Tibial artery (tissue), 4 donors: Measurements from ENCODE around the gene KRT35.

Source experiments
- DNase-seq, 2 donors: peaks; one replicate each; pipeline ENCODE4 v3.0.0-alpha.2; 2019
- H3K27ac ChIP-seq, 2 donors: fragments of 200-600 bp; sonication (generic) in 1 of 2; 1 replicate in 1 of 2; 2 replicates in 1 of 2; pipeline ENCODE4 v1.5.1; 2018 to 2019; ENCODE audit warnings: mild to moderate bottlenecking in 1 of 2
- H3K27me3 ChIP-seq, 2 donors: fragments of 200-600 bp; sonication (generic) in 1 of 2; one replicate each; pipeline versions ENCODE4 v1.5.1 to v1.6.0; 2016 to 2019
- H3K36me3 ChIP-seq, 3 donors: fragments of 200-600 bp; sonication (generic) in 2 of 3; one replicate each; pipeline ENCODE4 v1.5.1; 2016 to 2019; ENCODE audit warnings: mild to moderate bottlenecking in 2 of 3
- H3K4me1 ChIP-seq, 4 donors: fragments of 200-600 bp; sonication (generic) in 2 of 4; 1 replicate in 3 of 4; 2 replicates in 1 of 4; pipeline ENCODE4 v1.5.1; 2016 to 2019
- H3K4me3 ChIP-seq, 2 donors: fragments of 200-600 bp; sonication (generic) in 1 of 2; 1 replicate in 1 of 2; 2 replicates in 1 of 2; pipeline ENCODE4 v1.5.1; 2018 to 2019; ENCODE audit warnings: mild to moderate bottlenecking in 2 of 2
- H3K9me3 ChIP-seq, 3 donors: fragments of 200-600 bp; sonication (generic) in 1 of 3; one replicate each; pipeline ENCODE4 v1.5.1; 2016 to 2019
- intact Hi-C: fragments of 100-400 bp; cut with DNase I; formaldehyde crosslinking; loops from one replicate; pipeline ENCODE4 v1.15.0; 2023; ENCODE audit warnings: low total_unique reads
- TF ChIP-seq, protein P1 (sequence below), 2 experiments: fragments of 200-600 bp in 1 of 2; fragments of 450-650 bp in 1 of 2; IDR thresholded peaks; one replicate each; pipeline ENCODE4 v1.5.1; 2017 to 2019; ENCODE audit warnings: antibody characterized with exemption in 2 of 2, mild to moderate bottlenecking in 1 of 2, moderate library complexity in 1 of 2

Gene KRT35

DNA sequence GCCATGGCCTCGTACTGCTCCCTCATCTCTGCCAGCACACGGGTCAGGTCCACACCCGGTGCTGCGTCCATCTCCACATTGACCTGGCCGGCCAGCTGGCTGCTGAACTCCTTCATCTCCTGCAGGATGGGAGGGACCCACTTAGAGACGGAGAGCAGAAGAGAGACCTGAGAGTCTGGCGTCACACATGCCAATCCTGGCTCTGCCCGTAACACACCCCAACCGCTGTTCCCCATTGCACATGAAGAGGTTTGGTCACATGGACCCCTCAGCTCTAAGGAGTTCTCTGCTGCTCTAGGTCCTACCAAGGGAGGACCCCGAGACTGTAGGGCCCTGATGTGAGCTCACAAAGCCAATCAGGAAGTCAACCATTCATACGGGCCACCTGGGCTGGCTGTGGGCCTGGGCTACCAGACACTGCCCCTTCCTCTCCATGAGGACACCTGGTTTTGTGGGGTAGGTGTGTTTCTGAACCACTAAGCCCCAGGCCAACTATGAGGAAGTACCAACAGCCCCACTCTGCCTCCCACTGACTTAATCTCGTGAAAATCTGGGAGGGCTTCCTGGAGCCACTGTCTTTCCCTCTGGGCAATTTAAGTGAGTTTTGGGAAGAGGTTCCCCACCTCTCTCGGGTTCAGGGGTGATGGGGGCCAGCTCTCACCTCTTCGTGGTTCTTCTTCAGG is 35.3 kb upstream of the KRT35 start:
- H3K4me3 ChIP-seq = no peak overlapping the region
- no peaks in the 10 kb centered on the region for H3K9me3 ChIP-seq
- intact Hi-C loops = no loop called here
- DNase-seq = no peak
- peaks cover 0 to 13% (median 0%) of the 10 kb centered on the region in 3 donors for H3K36me3 ChIP-seq
- H3K27me3 ChIP-seq = peaks cover 0 to 20% of the 10 kb centered on the region in 2 donors
- H3K4me1 ChIP-seq = peaks cover 0 to 7% (median 0%) of the 10 kb centered on the region in 4 donors
- TF ChIP-seq, protein P1, sequence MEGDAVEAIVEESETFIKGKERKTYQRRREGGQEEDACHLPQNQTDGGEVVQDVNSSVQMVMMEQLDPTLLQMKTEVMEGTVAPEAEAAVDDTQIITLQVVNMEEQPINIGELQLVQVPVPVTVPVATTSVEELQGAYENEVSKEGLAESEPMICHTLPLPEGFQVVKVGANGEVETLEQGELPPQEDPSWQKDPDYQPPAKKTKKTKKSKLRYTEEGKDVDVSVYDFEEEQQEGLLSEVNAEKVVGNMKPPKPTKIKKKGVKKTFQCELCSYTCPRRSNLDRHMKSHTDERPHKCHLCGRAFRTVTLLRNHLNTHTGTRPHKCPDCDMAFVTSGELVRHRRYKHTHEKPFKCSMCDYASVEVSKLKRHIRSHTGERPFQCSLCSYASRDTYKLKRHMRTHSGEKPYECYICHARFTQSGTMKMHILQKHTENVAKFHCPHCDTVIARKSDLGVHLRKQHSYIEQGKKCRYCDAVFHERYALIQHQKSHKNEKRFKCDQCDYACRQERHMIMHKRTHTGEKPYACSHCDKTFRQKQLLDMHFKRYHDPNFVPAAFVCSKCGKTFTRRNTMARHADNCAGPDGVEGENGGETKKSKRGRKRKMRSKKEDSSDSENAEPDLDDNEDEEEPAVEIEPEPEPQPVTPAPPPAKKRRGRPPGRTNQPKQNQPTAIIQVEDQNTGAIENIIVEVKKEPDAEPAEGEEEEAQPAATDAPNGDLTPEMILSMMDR (IDR thresholded peaks at IDR 0.05) = no peak
- H3K27ac ChIP-seq = no peak overlapping the region

DNA sequence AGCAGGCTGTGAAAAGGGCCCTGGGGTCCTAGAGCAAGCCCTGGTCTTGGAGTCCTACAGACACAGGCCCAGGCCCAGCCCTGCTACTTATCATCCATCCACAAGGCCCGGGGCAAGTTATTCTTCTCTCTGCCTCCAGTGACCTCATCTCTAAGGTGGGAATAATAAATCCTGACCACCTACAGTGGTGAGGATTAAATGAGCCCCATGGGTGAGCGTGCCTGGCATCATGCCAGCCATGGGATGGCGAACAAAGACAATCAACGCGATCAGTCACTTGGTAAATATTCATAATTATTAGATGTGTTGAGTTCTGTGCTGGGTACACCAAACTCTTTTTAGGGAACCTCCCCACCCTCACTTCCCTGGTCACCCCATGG is 32.2 kb upstream of the KRT35 start:
- intact Hi-C loops = no loop called here
- Histone ChIP-seq H3K9me3 (no peaks in the 10 kb centered on the region), H3K36me3 (peaks cover 0 to 13% (median 0%) of the 10 kb centered on the region in 3 donors), H3K4me3 (no peak overlapping the region), H3K27ac (no peak overlapping the region), H3K27me3 (peaks cover 0 to 5% of the 10 kb centered on the region in 2 donors), H3K4me1 (peaks cover 0 to 4% (median 0%) of the 10 kb centered on the region in 4 donors)
- TF ChIP-seq, protein P1 (IDR thresholded peaks at IDR 0.05) = no peak
- DNase-seq = no peak

DNA sequence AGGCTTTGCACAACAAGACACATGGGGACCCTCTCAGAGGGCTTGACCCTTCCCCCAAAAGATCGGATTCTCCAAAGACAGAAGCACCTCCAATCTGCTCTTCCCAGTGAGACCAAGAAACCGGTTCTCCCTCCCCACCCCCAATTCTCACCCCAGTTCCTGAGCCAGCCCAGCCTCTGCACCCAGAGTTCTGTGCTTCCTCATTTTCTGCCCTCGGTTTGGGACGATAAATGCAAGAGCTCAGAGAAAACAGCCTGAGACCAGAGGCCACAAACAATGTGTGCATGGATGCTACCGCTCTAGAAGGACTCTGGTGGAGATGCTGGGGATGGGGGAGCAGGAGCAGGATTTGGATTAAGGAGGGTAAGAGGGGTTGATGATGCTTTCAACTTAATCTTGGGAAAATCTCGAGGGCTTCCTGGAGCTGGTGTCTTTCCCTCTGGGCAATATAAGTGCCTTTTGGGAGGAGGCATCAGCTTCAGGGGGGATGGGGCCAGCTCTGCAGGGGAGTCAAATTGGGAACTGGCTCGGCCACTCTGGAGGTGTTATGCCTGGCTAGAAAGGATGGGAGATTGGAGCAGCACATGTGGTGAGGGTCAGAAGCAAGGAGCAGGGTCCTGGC is 31.7 kb upstream of the KRT35 start:
- Histone ChIP-seq H3K4me1 (peaks cover 0 to 4% (median 0%) of the 10 kb centered on the region in 4 donors), H3K36me3 (peaks cover 0 to 13% (median 0%) of the 10 kb centered on the region in 3 donors), H3K27me3 (peaks cover 0 to 2% of the 10 kb centered on the region in 2 donors), H3K27ac (no peak overlapping the region), H3K4me3 (no peak overlapping the region), H3K9me3 (no peaks in the 10 kb centered on the region)
- intact Hi-C loops = no loop called here
- TF ChIP-seq, protein P1 (IDR thresholded peaks at IDR 0.05) = no peak
- no peak for DNase-seq

DNA sequence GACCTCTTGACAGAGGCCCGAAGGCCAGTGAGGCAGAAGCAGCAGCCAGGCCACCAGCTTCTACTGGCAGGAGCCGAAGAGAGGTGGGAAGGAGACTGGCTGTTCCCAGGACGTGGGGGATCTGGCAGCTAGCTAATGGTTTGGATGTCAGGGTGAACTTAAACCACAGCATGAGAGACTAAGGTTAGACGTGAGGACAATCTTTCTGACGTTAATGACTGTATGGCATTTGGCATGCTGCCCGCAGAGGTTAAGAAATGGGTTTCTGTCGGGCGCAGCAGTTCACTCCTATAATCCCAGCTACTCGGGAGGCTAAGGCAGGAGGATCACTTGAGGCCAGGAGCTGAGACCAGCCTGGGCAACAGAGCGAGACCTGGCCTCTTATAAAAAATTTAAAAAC is 30.8 kb upstream of the KRT35 start:
- Histone ChIP-seq H3K27me3 (peaks cover 0 to 5% of the 10 kb centered on the region in 2 donors), H3K4me1 (peaks cover 0 to 4% (median 0%) of the 10 kb centered on the region in 4 donors), H3K4me3 (no peak overlapping the region), H3K27ac (no peak overlapping the region), H3K9me3 (no peaks in the 10 kb centered on the region), H3K36me3 (peaks cover 0 to 13% (median 0%) of the 10 kb centered on the region in 3 donors)
- intact Hi-C loops = no loop called here
- TF ChIP-seq, protein P1 (IDR thresholded peaks at IDR 0.05) = no peak
- DNase-seq = no peak

DNA sequence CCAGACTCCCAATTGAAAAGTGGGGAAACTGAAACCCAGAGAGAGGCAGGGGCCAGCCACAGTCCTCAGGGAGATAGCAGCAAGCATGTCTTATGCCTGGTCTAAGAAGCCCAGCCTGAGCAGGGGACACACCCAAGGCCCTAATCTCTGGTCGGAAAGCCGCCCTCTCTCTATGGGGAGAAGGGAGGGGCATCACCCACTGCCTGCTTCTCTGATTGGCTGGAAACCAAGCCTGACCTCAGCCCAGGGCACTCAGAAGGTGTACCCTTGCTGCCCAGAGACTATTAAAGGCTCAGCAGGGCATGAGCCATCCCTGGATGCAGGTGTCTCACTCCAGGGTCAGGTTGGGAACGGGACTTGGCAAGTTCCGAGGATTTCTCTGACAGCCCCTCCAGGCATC is 30.2 kb upstream of the KRT35 start:
- intact Hi-C loops = no loop called here
- H3K27ac ChIP-seq = no peak overlapping the region
- no peak for DNase-seq
- H3K9me3 ChIP-seq = no peaks in the 10 kb centered on the region
- H3K4me1 ChIP-seq = peaks cover 0 to 4% (median 0%) of the 10 kb centered on the region in 4 donors
- H3K36me3 ChIP-seq = peaks cover 0 to 7% (median 0%) of the 10 kb centered on the region in 3 donors
- H3K27me3 ChIP-seq = peaks cover 0 to 5% of the 10 kb centered on the region in 2 donors
- TF ChIP-seq, protein P1 (IDR thresholded peaks at IDR 0.05) = no peak
- no peak overlapping the region for H3K4me3 ChIP-seq
